ENCODE data around the gene SMYD3.
"Not testable (repeated sequence)": the region's sequence is repeated elsewhere in the genome, so short reads cannot be mapped to it uniquely, and the experiment has no call there.

SMYD3 gene

GRCh38 chr1:245858022-245858721 lies 648.9 kb downstream of the SMYD3 start:
- DNase-seq, result peak; percentile 75

DNA sequence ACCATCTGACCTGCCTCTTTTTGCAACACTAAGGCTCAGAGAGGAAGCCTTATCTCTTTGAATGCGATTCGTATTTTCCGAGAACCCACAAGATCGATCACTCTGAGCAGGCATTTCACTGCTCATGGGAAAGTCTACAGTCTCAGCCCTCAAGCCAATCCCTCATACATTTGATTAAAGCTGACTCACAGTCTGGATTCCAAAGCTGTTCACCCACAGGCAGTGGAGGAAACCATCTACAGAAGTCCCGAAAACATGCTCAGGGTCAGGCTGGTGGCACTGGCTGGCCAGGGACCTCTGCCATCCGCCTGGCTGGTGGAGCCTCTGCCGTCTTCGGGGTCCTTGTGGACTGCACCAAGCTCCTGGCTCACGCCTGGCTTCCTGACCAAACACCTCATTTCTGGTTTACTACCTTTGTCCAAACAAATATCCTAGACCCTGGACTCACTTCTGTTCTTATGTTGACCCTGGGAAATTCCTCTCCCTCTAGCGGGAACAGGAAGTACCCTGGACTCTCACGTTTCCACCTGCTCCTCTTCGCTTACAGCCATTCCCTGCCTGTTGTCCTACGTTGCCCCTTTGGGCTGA lies 650.0 kb downstream of the SMYD3 start:
- DNase-seq, result no peak

- DNase-seq, result no peak
These were observed 651.0 kb downstream of the SMYD3 start for GRCh38 chr1:245855846-245856730.

- DNase-seq, result no peak
These were observed 653.8 kb downstream of the SMYD3 start for GRCh38 chr1:245853291-245853690.

- no peak for DNase-seq
These were observed 664.0 kb downstream of the SMYD3 start for GRCh38 chr1:245843101-245843500.

DNA sequence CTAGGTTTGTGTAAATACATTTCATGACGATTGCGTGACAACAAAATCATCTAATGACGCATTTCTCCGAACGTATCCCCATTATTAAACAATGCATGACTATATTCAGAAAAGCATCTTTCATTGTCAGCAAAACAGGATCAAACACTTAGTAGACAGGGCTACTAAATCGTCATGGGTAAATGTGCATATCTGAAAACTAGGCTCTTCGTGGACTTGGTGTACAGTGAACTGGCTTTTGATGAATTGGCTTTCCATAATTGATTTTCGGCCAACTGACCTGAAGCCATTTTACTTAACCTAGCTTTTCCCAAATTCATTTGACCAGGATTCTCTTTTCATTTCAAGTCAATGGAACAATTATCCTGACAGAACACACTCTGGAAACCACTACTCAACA lies 665.0 kb downstream of the SMYD3 start:
- DNase-seq, result no peak

GRCh38 chr1:245840971-245841370 lies 666.1 kb downstream of the SMYD3 start:
- no peak for DNase-seq

DNA sequence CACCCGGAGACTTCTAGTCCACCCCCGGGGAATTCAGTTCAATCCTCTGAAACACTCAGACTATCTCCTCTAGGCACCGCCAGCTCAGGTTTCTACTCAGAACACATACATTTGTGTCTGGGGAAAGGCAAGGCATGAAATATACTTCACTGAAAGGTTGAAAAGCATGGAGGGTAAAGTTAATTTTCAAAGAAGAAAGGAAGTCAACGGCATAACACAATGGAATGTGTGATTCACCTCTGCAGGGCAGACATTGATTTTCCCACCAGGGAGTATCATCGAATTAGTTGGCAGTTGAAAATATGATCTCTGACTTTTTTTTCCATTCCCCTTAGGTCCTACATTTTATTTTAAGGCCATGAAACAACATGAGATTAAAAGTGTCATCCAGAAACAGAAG lies 669.4 kb downstream of the SMYD3 start:
- DNase-seq, result no peak

DNA sequence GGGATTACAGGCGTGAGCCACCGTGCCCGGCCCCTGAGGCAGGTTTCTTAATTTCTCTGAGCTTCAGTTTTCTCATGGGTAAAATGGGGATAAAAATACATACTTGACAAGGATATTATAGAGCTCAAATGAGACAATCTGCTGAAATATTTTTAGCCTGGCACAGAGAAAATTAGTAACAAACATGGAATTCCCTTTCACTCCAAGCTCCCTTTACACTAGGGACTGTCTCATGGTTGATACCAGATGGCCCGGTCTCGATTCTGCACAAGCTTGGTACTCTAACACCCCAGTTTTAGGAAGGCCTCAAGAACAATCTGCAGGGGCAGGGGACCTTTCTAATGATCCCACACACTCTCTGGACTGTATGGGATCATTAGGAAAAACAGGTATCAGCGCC lies 671.7 kb downstream of the SMYD3 start:
- no peak for DNase-seq

GRCh38 chr1:245834002-245834401 lies 673.1 kb downstream of the SMYD3 start:
- no peak for DNase-seq

DNA sequence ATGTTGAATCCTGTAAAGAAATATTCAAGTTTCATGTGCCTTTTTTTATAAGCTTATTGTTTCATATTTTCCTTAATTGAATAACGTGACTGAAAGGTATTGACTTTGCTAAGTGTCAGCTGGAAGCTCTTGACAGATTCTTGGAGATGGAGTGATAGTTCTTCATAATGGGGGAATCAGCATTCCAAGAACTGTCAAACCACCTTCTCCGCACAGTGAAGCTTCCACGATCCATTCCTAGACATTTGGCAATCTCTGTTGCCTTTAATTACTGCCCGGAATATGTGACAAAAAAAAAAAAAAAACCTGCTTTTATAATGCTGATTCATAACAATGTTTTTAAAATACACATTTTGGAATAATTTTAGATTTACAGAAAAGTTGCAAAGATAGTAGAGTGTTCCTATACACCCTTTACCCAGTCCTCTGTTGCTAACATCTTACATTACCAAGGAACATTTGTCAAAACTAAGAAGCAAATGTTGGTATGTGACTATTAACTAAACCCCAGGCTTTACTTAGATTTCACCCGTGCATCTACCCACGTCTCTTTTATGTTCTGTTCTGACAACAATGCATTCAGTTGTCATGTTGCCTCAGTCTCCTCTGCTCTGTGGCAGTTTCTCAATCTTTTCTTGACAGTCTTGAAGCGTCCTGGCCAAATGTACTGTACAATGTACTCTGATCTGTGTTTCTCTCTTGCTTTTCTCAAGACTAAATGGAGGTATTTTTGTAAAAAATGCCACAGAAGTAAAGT lies 674.1 kb downstream of the SMYD3 start:
- no peak for DNase-seq

GRCh38 chr1:245831518-245831917 lies 675.6 kb downstream of the SMYD3 start:
- no peak for DNase-seq

- no peak for DNase-seq
These were observed 677.3 kb downstream of the SMYD3 start for GRCh38 chr1:245829826-245830225.

- no peak for DNase-seq
These were observed 677.9 kb downstream of the SMYD3 start for GRCh38 chr1:245829194-245829593.

- DNase-seq, result no peak
These were observed 679.8 kb downstream of the SMYD3 start for GRCh38 chr1:245827301-245827700.

GRCh38 chr1:245825128-245825901 lies 681.8 kb downstream of the SMYD3 start:
- no peak for DNase-seq

GRCh38 chr1:245823408-245824147 lies 683.5 kb downstream of the SMYD3 start:
- no peak for DNase-seq

GRCh38 chr1:245822996-245823395 lies 684.1 kb downstream of the SMYD3 start:
- no peak for DNase-seq

GRCh38 chr1:245818363-245818762 lies 688.7 kb downstream of the SMYD3 start:
- DNase-seq, result not testable (repeated sequence)

DNA sequence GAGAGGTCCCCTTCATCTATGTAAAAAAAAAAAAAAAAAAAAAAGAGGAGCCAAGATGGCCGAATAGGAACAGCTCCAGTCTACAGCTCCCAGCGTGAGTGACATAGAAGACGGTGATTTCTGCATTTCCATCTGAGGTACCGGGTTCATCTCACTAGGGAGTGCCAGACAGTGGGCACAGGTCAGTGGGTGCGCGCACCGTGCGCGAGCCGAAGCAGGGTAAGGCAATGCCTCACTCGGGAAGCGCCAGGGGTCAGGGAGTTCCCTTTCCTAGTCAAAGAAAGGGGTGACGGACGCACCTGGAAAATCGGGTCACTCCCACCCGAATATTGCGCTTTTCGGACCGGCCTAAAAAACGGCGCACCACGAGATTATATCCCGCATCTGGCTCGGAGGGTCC lies 690.6 kb downstream of the SMYD3 start:
- not testable (repeated sequence) for DNase-seq

DNA sequence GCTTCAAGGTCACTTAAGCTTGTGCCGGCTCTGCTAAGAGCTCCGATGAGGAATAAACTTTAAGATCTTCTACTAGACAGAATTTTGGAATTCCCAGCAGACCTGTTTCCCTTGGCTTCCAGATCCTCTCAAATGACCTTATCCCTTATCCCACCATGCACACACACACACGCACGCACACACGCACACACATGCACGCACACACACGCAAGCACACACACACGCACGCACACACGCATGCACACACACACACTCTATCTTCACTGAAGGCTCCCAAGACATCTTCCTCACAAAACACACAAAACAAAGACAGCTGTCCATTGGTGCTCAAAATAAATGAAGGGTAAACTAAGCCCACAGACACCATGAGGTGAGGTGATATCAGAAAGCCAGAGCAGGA lies 692.4 kb downstream of the SMYD3 start:
- no peak for DNase-seq

- DNase-seq, result no peak
These were observed 694.8 kb downstream of the SMYD3 start for GRCh38 chr1:245812278-245812677.

All from NCI-H1105 treated with DMSO at 0.1 percent for 48 hours (cell line).